Endothelial cell of umbilical vein (primary cell): Measurements from ENCODE around the gene RPL10L. TPM values are rescaled to one million over a fixed set of nuclear protein-coding genes. Genes with fewer than 3 reads are reported as not detected.

Experiments
- BruUV-seq: library from RNA; stranded (reverse); fragments of 400-500 nt; replicated peaks from 2 replicates; lab custom pipeline; 2021; lab: Mats Ljungman, UMichigan
- CTCF ChIA-PET: fragments of 300-600, 350-600 bp; sonication (Branson Sonifier 250); formaldehyde crosslinking; loops from one replicate; lab custom pipeline; 2021; ENCODE audit warnings: antibody characterized with exemption, inconsistent platforms; lab: Charles Lee
- POLR2A ChIA-PET: fragments of 300-600, 350-600 bp; sonication (Branson Sonifier 250); formaldehyde crosslinking; loops from one replicate; lab custom pipeline; 2021; ENCODE audit warnings: antibody characterized with exemption, inconsistent platforms; lab: Charles Lee
- DNase-seq: peaks from one replicate; pipeline ENCODE4 v3.0.0-alpha.2; 2011; ENCODE audit warnings: low read depth, low spot score
- FAIRE-seq: peaks from 2 replicates; lab custom pipeline; 2011; peaks lifted over from hg19 to GRCh38; lab: Jason Lieb, UNC
- H2AFZ ChIP-seq: 2 replicates; pipeline ENCODE4 v1.6.0; 2012; ENCODE audit warnings: low read depth, low read length, control low read depth, inconsistent platforms
- H3K27ac ChIP-seq: 2 replicates; pipeline ENCODE4 v1.5.1; 2011; ENCODE audit warnings: low read depth, mild to moderate bottlenecking, control low read depth, low read length, moderate library complexity; ENCODE audit not compliant: insufficient read depth
- H3K27me3 ChIP-seq, 2 experiments: 2 replicates each; pipeline versions ENCODE4 v1.6.0 to v1.6.1; 2011; ENCODE audit warnings: low read length in 2 of 2, mixed read lengths in 1 of 2; ENCODE audit not compliant: control insufficient read depth in 2 of 2, insufficient read depth in 2 of 2
- H3K36me3 ChIP-seq, 2 experiments: 2 replicates in 1 of 2; 3 replicates in 1 of 2; pipeline ENCODE4 v1.5.1; 2011; ENCODE audit warnings: low read length in 2 of 2, mild to moderate bottlenecking in 1 of 2, moderate library complexity in 1 of 2; ENCODE audit not compliant: control insufficient read depth in 2 of 2, insufficient read depth in 2 of 2; ENCODE audit errors: extremely low read depth in 1 of 2
- H3K4me1 ChIP-seq: 3 replicates; pipeline ENCODE4 v1.5.1; 2011; ENCODE audit warnings: mild to moderate bottlenecking, low read length; ENCODE audit not compliant: control insufficient read depth, insufficient read depth; ENCODE audit errors: extremely low read depth
- H3K4me2 ChIP-seq: 2 replicates; pipeline ENCODE4 v1.6.1; 2011; ENCODE audit warnings: low read length, control low read depth, mixed read lengths; ENCODE audit not compliant: insufficient read depth
- H3K4me3 ChIP-seq, 3 experiments: fragments of 200-600 bp in 1 of 3; sonication (generic), shearing (Covaris generic) in 1 of 3; replicated peaks in 1 of 3; 2 replicates each; pipeline ENCODE4 v1.5.1; 2011 to 2016; ENCODE audit warnings: control low read depth in 3 of 3, low read length in 3 of 3, mild to moderate bottlenecking in 2 of 3, inconsistent platforms in 1 of 3, low read depth in 1 of 3, moderate library complexity in 1 of 3; ENCODE audit not compliant: insufficient read depth in 1 of 3
- H3K79me2 ChIP-seq: 2 replicates; pipeline ENCODE4 v1.6.0; 2012; ENCODE audit warnings: low read length, inconsistent platforms; ENCODE audit not compliant: control insufficient read depth, insufficient read depth
- H3K9ac ChIP-seq: replicated peaks from 2 replicates; pipeline ENCODE3; 2011; ENCODE audit warnings: low read length, control low read depth; ENCODE audit not compliant: insufficient read depth; ENCODE audit errors: extremely low read depth
- H3K9me1 ChIP-seq: replicated peaks from 3 replicates; pipeline ENCODE4 v1.6.0; 2011; ENCODE audit warnings: mild to moderate bottlenecking, low read length; ENCODE audit not compliant: control insufficient read depth, insufficient read depth; ENCODE audit errors: extremely low read depth
- H3K9me3 ChIP-seq: replicated peaks from 2 replicates; pipeline ENCODE4 v1.5.1; 2012; ENCODE audit warnings: low read length, inconsistent platforms; ENCODE audit not compliant: control insufficient read depth, insufficient read depth
- H4K20me1 ChIP-seq: replicated peaks from 2 replicates; pipeline ENCODE3; 2011; ENCODE audit warnings: mild to moderate bottlenecking, low read length; ENCODE audit not compliant: control insufficient read depth, insufficient read depth; ENCODE audit errors: extremely low read depth
- CTCF ChIP-seq, 2 donors: IDR thresholded peaks; 1 replicate in 1 of 2; 2 replicates in 1 of 2; pipeline ENCODE4 v1.5.1; 2011; ENCODE audit warnings: low read length in 2 of 2, mild to moderate bottlenecking in 2 of 2, moderate library complexity in 2 of 2, control low read depth in 1 of 2, inconsistent platforms in 1 of 2, low read depth in 1 of 2; ENCODE audit not compliant: insufficient read depth in 1 of 2; ENCODE audit errors: extremely low read depth in 1 of 2
- EZH2 ChIP-seq: IDR thresholded peaks from 2 replicates; pipeline ENCODE4 v1.6.1; 2012; ENCODE audit warnings: borderline replicate concordance, low read depth, mild to moderate bottlenecking, moderate library complexity, low read length, inconsistent platforms; ENCODE audit not compliant: severe bottlenecking
- GATA2 ChIP-seq: IDR thresholded peaks from 2 replicates; pipeline ENCODE4 v1.7.0; 2011; ENCODE audit warnings: low read depth, mild to moderate bottlenecking, moderate library complexity, mixed read lengths, low read length; ENCODE audit not compliant: insufficient read length, insufficient read depth
- JUN ChIP-seq: IDR thresholded peaks from 2 replicates; pipeline ENCODE4 v1.6.1; 2011; ENCODE audit warnings: borderline replicate concordance, low read depth; ENCODE audit not compliant: insufficient read length, insufficient read depth
- MAX ChIP-seq: IDR thresholded peaks from 2 replicates; pipeline ENCODE4 v1.6.1; 2011; ENCODE audit not compliant: insufficient read depth, insufficient read length
- MYC ChIP-seq: IDR thresholded peaks from one replicate; pipeline ENCODE4 v1.6.1; 2011; ENCODE audit warnings: mild to moderate bottlenecking, low read depth, low read length
- POLR2AphosphoS5 ChIP-seq: IDR thresholded peaks from 2 replicates; pipeline ENCODE4 v1.6.1; 2012; ENCODE audit warnings: low read depth, mild to moderate bottlenecking, control low read depth, low read length, moderate library complexity; ENCODE audit not compliant: insufficient read depth
- dilution Hi-C: fragments of 300-500 bp; cut with MboI; formaldehyde crosslinking; loops from one replicate; pipeline ENCODE4 v1.15.0; 2019; ENCODE audit warnings: low sequenced_read_pairs; ENCODE audit not compliant: extremely low pct_ligation_motif_present
- intact Hi-C: fragments of 100-400 bp; cut with micrococcal nuclease; formaldehyde crosslinking; loops from one replicate; pipeline ENCODE4 v1.10.0; 2022
- polyA plus RNA-seq, 4 experiments: library from polyadenylated mRNA; depleted of rRNA in 3 of 4; stranded (reverse) in 3 of 4; unstranded in 1 of 4; fragments of >200 nt; gene quantifications; 2 replicates each; pipeline versions ENCODE4 v1.2.1 to v1.2.3, GENCODE V29; 2011 to 2012; ENCODE audit warnings: missing spikeins in 1 of 4
- total RNA-seq: library from RNA; stranded (reverse); gene quantifications from 2 replicates; pipeline ENCODE4 v1.2.3, GENCODE V29; 2021

The RPL10L gene
- total and polyA plus RNA-seq, 2 donors (not counting 3 experiments of a cell fraction or from before 2014, with no cell fraction given): not detected

DNA sequence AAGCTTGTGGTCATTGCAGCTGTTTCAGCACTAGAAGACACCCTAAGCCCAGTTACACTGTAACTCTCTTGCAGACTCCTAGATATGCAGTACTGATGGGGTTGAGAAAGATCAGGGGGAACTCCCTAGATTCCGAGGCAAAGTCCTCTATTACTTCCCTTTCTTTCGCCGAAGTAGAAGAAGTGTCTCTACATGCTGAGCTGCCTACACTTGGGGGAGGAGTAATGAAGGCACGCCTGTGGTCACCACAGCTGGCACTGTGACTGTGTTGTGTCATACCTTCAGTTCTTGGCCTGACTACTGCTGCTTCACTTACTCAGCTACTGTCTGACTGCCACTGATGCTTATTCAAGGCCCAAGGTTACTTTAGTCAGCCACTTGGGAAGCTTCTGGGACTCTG, 35.1 kb upstream of the RPL10L start:
- Histone ChIP-seq H3K9me3 (no peaks in the 10 kb centered on the region), H3K27me3 (no peaks in the 10 kb centered on the region), H2AFZ (no peak overlapping the region), H3K4me1 (no peaks in the 10 kb centered on the region), H3K4me2 (no peak overlapping the region), H4K20me1 (no peaks in the 10 kb centered on the region), H3K4me3 (no peak overlapping the region), H3K9me1 (no peaks in the 10 kb centered on the region), H3K36me3 (no peaks in the 10 kb centered on the region), H3K9ac (no peak overlapping the region), H3K27ac (no peak overlapping the region), H3K79me2 (no peaks in the 10 kb centered on the region)
- CTCF ChIA-PET: no interaction called here
- intact Hi-C loops (no loop called here), dilution Hi-C loops (no loop called here)
- TF ChIP-seq POLR2AphosphoS5: no peak
- TF ChIP-seq JUN: no peak
- TF ChIP-seq EZH2: no peak
- no peak for TF ChIP-seq MAX
- no peak for TF ChIP-seq GATA2
- no peak for TF ChIP-seq MYC
- no peak for TF ChIP-seq CTCF (IDR thresholded peaks at IDR 0.05; ENCODE audit: extremely low read depth in 1 of 2, insufficient read depth in 1 of 2, low read depth in 1 of 2, low read length in 2 of 2)
- POLR2A ChIA-PET: no interaction called here
- no peak for DNase-seq
- FAIRE-seq: no peak
- BruUV-seq: no TSS peak
